Subcutaneous adipose tissue (tissue), 4 donors: ENCODE results near the gene NTRK2. TPM values are rescaled to one million over a fixed set of nuclear protein-coding genes. Genes with fewer than 3 reads are reported as not detected.

Source experiments
- total RNA-seq, 4 donors: library from RNA; depleted of rRNA; stranded (reverse); fragments of >200 nt; gene quantifications; one replicate each; pipeline ENCODE4 v1.1.0, GENCODE V29; 2016
- TF ChIP-seq, protein P1 (sequence below): fragments of 450-650 bp; IDR thresholded peaks from one replicate; pipeline ENCODE4 v1.5.1; 2016; ENCODE audit warnings: low read depth, mild to moderate bottlenecking, control low read depth, antibody characterized with exemption, moderate library complexity

The NTRK2 gene
- total RNA-seq, 4 donors from 2014 or later = 51.5 to 105 (median 66.8) TPM

DNA sequence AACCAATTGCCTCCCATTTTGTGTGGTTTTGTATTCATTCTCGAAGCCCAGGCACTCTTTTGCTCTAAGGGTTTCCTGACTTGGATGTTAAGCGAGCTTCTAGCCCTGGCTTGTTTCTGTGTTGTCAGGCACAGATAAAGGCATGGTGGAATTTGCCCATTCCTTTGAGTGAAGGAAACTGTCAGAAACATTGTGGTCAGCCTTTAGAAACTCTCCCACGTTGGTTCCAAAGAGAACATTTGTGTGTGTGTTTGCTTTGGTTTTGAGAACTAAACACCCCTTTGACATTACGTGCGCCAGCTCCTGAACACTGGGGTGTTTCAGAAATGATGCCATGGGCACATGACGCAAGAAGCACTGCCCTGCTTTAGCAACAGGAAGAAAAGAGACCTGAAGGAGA is 320.9 kb downstream of the NTRK2 start:
- TF ChIP-seq, protein P1, sequence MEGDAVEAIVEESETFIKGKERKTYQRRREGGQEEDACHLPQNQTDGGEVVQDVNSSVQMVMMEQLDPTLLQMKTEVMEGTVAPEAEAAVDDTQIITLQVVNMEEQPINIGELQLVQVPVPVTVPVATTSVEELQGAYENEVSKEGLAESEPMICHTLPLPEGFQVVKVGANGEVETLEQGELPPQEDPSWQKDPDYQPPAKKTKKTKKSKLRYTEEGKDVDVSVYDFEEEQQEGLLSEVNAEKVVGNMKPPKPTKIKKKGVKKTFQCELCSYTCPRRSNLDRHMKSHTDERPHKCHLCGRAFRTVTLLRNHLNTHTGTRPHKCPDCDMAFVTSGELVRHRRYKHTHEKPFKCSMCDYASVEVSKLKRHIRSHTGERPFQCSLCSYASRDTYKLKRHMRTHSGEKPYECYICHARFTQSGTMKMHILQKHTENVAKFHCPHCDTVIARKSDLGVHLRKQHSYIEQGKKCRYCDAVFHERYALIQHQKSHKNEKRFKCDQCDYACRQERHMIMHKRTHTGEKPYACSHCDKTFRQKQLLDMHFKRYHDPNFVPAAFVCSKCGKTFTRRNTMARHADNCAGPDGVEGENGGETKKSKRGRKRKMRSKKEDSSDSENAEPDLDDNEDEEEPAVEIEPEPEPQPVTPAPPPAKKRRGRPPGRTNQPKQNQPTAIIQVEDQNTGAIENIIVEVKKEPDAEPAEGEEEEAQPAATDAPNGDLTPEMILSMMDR = no peak

DNA sequence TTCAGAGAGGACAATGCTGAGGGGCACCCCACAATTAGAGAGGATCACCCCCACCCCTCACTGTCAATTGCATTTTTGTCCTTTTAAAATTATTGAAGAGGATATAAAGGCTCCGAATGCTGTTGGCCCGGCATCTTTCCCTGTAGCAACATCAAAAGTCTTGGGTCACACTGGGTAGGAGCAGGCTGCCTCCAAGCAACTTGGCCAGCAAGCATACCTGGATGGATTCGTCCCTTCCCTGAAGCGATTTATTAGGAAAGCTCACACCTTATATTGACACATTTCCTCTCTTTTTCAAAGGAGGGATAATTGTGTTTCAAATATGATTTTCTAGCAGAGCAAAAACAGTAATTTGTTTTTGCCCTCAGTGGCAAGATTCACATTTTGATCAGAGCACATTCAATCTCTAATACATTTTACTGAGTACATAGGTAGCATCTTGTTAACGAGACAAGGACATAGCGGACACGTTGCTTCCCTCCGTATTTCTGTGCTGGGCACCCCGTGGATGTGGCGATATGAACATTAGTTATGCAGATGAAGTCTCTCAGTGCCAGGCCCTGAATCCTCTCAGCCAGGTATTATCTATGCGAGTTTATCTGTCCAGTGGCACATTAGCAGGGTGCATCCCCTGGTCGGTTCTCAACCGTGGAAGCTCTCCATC is 321.5 kb downstream of the NTRK2 start:
- TF ChIP-seq, protein P1 = no peak

DNA sequence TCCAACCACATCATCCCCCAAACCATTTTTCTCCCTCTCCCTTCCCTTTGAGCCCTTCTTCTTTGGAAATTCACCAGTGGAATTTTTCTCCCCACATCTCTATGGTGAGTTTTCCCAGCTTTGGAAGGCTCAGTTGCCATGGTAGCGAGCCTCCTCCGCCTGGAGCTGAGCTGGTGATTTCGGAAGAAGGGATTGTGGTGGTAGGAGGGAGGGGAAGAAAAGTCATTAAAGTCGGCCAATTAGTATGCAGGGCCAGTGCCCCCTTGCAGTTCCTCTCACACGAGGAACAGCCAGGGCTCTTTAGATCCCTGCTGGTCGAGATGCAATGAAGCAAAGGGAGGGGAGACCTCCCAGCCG is 322.0 kb downstream of the NTRK2 start:
- TF ChIP-seq, protein P1 = no peak

DNA sequence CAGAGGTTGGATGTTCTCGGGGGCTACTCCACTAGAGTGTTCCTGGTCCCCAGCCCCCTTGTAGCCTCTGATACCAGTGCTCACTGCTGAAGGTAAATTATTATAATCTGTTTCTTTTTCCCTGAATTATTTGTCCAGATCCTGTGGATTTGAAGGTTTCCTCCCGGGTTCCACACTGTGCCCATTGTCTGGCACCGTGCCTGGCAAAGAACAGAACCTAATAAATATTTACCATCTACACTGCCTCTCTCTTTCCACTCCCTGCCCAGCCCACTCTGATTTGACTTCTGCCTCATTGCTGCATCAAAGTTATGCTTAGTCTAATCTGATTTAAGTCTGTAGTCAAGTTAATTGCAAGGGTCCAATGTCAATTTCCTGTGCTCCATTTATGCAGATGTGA is 322.9 kb downstream of the NTRK2 start:
- TF ChIP-seq, protein P1 = no peak

DNA sequence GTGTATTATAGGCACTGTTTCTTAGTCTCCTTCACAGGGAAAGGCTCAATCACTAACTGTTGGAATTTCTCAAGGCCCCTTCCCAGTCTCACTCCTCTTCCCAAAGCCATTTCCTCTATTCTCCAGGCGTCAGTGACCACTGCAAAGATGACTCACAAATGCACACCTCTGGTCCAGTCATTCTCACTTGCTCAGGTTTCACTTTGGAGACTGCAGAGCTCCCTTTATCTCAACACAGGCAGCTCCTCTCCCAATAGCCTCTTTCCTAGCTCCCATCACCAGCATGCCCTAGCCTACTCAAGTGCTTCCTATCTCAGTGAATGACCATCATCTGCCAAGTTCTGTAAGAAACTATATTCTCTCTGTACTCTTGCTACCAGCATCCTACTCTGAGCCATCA is 323.6 kb downstream of the NTRK2 start:
- TF ChIP-seq, protein P1 = no peak

DNA sequence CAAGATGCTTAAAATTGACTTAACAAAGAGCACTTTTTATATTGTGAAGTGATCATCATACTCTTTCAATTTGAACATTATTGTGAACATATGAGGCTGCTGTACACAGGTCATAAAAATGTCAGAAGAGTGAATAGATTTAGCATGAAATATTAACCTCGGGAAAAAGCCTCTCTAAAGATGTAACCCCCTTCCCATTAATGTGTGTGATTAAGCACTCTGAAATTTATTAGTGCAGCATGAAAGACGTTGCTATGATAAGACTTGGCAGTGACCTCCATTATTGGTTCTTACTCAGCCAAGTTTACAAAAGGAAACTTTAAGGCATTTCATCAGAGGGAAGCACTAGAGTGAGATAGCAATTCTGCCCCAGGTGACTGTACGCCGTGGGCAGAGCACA is 326.5 kb downstream of the NTRK2 start:
- TF ChIP-seq, protein P1 = no peak

DNA sequence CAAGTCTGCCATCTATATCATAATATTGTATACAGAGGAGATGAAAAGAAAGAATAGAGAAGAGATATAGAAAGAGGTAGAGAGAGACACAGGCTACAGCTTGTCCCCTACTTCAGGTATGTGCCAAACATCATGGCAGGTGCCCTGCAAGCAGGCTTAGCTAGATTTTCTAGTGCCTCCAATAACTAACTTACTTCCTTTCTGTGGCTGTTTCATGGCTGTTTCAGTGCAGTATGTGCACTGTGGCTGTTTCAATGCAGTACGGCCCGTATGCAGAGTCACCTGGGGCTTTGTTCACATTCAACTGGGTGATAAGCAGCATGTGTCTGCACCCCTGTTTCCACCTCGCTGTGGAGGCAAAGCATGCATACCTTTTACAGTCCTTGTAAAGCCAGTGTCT is 327.2 kb downstream of the NTRK2 start:
- TF ChIP-seq, protein P1 = no peak
